Liver (tissue), 9 donors: Measurements from ENCODE around the gene ZDHHC18. TPM values are rescaled to one million over a fixed set of nuclear protein-coding genes. Genes with fewer than 3 reads are reported as not detected.
"Not testable (repeated sequence)": the region's sequence is repeated elsewhere in the genome, so short reads cannot be mapped to it uniquely, and the experiment has no call there.

Experiments
- DNase-seq: peaks from one replicate; pipeline ENCODE4 v3.0.0-alpha.2; 2017; ENCODE audit warnings: low spot score
- H3K27ac ChIP-seq, 2 donors: one replicate each; pipeline ENCODE4 v1.7.0; 2013; ENCODE audit warnings: inconsistent platforms in 2 of 2, low read length in 2 of 2, control low read depth in 1 of 2, low read depth in 1 of 2, mild to moderate bottlenecking in 1 of 2
- H3K27me3 ChIP-seq, 4 donors: one replicate each; pipeline versions ENCODE4 v1.6.1 to v1.7.0; 2013; ENCODE audit warnings: low read length in 3 of 4, inconsistent platforms in 1 of 4, mild to moderate bottlenecking in 1 of 4, moderate library complexity in 1 of 4; ENCODE audit not compliant: control insufficient read depth in 4 of 4, insufficient read depth in 4 of 4
- H3K36me3 ChIP-seq, 4 donors: one replicate each; pipeline versions ENCODE4 v1.6.1 to v1.7.0; 2013; ENCODE audit warnings: low read length in 3 of 4, mild to moderate bottlenecking in 3 of 4, low read depth in 1 of 4, moderate library complexity in 1 of 4; ENCODE audit not compliant: control insufficient read depth in 4 of 4, insufficient read depth in 3 of 4
- H3K4me1 ChIP-seq, 4 donors: one replicate each; pipeline versions ENCODE4 v1.6.1 to v1.7.0; 2013; ENCODE audit warnings: low read length in 3 of 4, mild to moderate bottlenecking in 3 of 4, moderate library complexity in 1 of 4; ENCODE audit not compliant: control insufficient read depth in 4 of 4, insufficient read depth in 4 of 4
- H3K4me3 ChIP-seq, 3 donors: one replicate each; pipeline versions ENCODE4 v1.6.1 to v1.7.0; 2013; ENCODE audit warnings: low read length in 3 of 3, control low read depth in 1 of 3, low read depth in 1 of 3, mild to moderate bottlenecking in 1 of 3
- H3K9ac ChIP-seq, 2 donors: one replicate each; pipeline ENCODE4 v1.7.0; 2013; ENCODE audit warnings: low read length in 2 of 2, mild to moderate bottlenecking in 2 of 2, moderate library complexity in 2 of 2, control low read depth in 1 of 2, low read depth in 1 of 2
- H3K9me3 ChIP-seq, 4 donors: one replicate each; pipeline versions ENCODE4 v1.6.1 to v1.7.0; 2013; ENCODE audit warnings: low read length in 3 of 4; ENCODE audit not compliant: control insufficient read depth in 4 of 4
- FOXA1 ChIP-seq: IDR thresholded peaks from 2 replicates; pipeline ENCODE4 v1.6.1; 2016; ENCODE audit warnings: antibody characterized with exemption
- GABPA ChIP-seq, 2 donors: IDR thresholded peaks in 1 of 2; conservative IDR thresholded peaks in 1 of 2; 2 replicates each; pipeline ENCODE4 v1.6.1; 2016; ENCODE audit warnings: antibody characterized with exemption in 2 of 2, mild to moderate bottlenecking in 1 of 2, moderate library complexity in 1 of 2
- HNF4A ChIP-seq, 2 donors: conservative IDR thresholded peaks; 2 replicates each; pipeline ENCODE4 v1.6.1; 2016; ENCODE audit warnings: antibody characterized with exemption in 2 of 2, mild to moderate bottlenecking in 2 of 2
- HNF4G ChIP-seq: IDR thresholded peaks from 2 replicates; pipeline ENCODE4 v1.6.1; 2016; ENCODE audit warnings: antibody characterized with exemption
- NR2F2 ChIP-seq: IDR thresholded peaks from 2 replicates; pipeline ENCODE4 v1.6.1; 2016; ENCODE audit warnings: antibody characterized with exemption
- RAD21 ChIP-seq, 2 donors: IDR thresholded peaks; 2 replicates each; pipeline ENCODE4 v1.6.1; 2016; ENCODE audit warnings: antibody characterized with exemption in 2 of 2, mild to moderate bottlenecking in 2 of 2
- RXRA ChIP-seq, 2 donors: IDR thresholded peaks; 2 replicates each; pipeline ENCODE4 v1.6.1; 2017 to 2018; ENCODE audit warnings: antibody characterized with exemption in 2 of 2, mild to moderate bottlenecking in 1 of 2
- TAF1 ChIP-seq: conservative IDR thresholded peaks from 2 replicates; pipeline ENCODE4 v1.6.1; 2016; ENCODE audit warnings: antibody characterized with exemption, mild to moderate bottlenecking
- YY1 ChIP-seq: IDR thresholded peaks from 2 replicates; pipeline ENCODE4 v1.6.1; 2016; ENCODE audit warnings: antibody characterized with exemption, mild to moderate bottlenecking
- WGBS: extraction: QIAGEN DNeasy Blood & Tissue Kit; methylation state at CpG from one replicate; pipeline ENCODE4 v1.1.7; 2013; 5-methylcytosine and 5-hydroxymethylcytosine counted together
- polyA plus RNA-seq, 2 donors: library from polyadenylated mRNA; stranded (reverse) in 1 of 2; unstranded in 1 of 2; fragments of 200-250 nt in 1 of 2; fragments of >200 nt in 1 of 2; fragmentation: Nextera tagmentation in 1 of 2; extraction: Ambion mirVana in 1 of 2; gene quantifications; one replicate each; pipeline versions ENCODE4 v1.2.1 to v1.2.3, GENCODE V29; 2013 to 2015
- total RNA-seq, 2 donors: library from RNA; depleted of rRNA; stranded (reverse); fragments of >200 nt; gene quantifications; one replicate each; pipeline ENCODE4 v1.2.3, GENCODE V29; 2014
- TF ChIP-seq, protein P1 (sequence below): IDR thresholded peaks from 2 replicates; pipeline ENCODE4 v1.6.1; 2016; ENCODE audit warnings: antibody characterized with exemption
- TF ChIP-seq, protein P2 (sequence below): fragments of 150-350 bp; IDR thresholded peaks from 2 replicates; pipeline ENCODE4 v1.5.1; 2017; ENCODE audit warnings: improper control_type of control experiment, low read depth, low read length; ENCODE audit not compliant: missing input control
- TF ChIP-seq, protein P3 (sequence below): IDR thresholded peaks from 2 replicates; pipeline ENCODE4 v1.6.1; 2016; ENCODE audit warnings: antibody characterized with exemption
- donor health status: healthy.
- donor health status: healthy.
- donor health status: healthy.
- donor health status: healthy.
- donor health status: healthy.

ZDHHC18 gene
- total and polyA plus RNA-seq, 4 donors, result 2.6 to 9.2 (median 7.9) TPM

DNA sequence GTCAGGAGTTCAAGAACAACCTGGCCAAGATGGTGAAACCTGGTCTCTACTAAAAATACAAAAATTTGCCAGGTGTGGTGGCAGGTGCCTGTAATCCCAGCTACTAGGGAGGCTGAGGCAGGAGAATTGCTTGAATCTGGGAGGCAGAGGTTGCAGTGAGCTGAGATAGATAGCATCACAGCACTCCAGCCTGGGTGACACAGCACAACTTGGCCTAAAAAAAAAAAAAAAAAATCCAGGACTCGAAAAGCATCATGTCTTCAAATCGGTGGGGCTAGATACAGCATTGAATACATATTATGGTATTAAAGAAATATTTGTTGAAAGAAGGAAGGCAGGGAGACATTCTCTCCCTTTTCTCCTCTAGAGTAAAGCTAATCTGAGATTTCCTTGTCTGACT is 46.6 kb downstream of the ZDHHC18 start:
- not testable (repeated sequence) for H3K36me3 ChIP-seq, DNase-seq, H3K4me3 ChIP-seq, H3K4me1 ChIP-seq, H3K27ac ChIP-seq, H3K9me3 ChIP-seq, H3K9ac ChIP-seq, H3K27me3 ChIP-seq
- WGBS, result 79% methylated on average over 2 of the region's 2 CpGs

DNA sequence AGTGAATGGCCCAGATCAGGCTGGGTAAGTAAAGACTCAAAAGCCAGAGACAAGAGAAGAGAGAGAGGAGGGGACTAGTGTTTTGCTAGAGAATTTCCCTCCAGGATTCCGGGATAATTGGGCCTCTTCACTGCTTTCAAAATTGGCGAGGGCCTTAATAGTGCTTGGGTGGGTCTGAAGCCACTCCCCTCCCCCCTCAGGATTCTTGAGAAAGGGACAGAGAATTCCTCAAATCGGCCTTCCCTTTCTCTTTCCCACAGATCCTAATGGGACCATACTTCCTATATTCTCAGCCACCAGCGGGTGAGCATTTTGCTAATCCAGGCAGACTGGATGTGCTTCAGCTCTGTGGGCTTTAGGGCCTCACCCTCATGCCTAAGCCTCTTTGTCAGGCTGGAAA is 48.4 kb downstream of the ZDHHC18 start:
- DNase-seq, result no peak
- no peak overlapping the region for H3K9ac ChIP-seq
- 82% methylated on average over 4 of the region's 4 CpGs for WGBS
- H3K4me3 ChIP-seq, result no peak overlapping the region
- H3K27me3 ChIP-seq, result no peaks in the 10 kb centered on the region
- TF ChIP-seq GABPA (IDR thresholded peaks at IDR 0.05 in 1 of 2, conservative IDR thresholded peaks at IDR 0.05 in 1 of 2) (no peak), RAD21 (IDR thresholded peaks at IDR 0.05) (no peak), NR2F2 (no peak), HNF4G (no peak), TAF1 (no peak), FOXA1 (no peak), HNF4A (conservative IDR thresholded peaks at IDR 0.05) (no peak)
- TF ChIP-seq, protein P1, sequence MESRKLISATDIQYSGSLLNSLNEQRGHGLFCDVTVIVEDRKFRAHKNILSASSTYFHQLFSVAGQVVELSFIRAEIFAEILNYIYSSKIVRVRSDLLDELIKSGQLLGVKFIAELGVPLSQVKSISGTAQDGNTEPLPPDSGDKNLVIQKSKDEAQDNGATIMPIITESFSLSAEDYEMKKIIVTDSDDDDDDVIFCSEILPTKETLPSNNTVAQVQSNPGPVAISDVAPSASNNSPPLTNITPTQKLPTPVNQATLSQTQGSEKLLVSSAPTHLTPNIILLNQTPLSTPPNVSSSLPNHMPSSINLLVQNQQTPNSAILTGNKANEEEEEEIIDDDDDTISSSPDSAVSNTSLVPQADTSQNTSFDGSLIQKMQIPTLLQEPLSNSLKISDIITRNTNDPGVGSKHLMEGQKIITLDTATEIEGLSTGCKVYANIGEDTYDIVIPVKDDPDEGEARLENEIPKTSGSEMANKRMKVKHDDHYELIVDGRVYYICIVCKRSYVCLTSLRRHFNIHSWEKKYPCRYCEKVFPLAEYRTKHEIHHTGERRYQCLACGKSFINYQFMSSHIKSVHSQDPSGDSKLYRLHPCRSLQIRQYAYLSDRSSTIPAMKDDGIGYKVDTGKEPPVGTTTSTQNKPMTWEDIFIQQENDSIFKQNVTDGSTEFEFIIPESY, result no peak
- TF ChIP-seq, protein P2, sequence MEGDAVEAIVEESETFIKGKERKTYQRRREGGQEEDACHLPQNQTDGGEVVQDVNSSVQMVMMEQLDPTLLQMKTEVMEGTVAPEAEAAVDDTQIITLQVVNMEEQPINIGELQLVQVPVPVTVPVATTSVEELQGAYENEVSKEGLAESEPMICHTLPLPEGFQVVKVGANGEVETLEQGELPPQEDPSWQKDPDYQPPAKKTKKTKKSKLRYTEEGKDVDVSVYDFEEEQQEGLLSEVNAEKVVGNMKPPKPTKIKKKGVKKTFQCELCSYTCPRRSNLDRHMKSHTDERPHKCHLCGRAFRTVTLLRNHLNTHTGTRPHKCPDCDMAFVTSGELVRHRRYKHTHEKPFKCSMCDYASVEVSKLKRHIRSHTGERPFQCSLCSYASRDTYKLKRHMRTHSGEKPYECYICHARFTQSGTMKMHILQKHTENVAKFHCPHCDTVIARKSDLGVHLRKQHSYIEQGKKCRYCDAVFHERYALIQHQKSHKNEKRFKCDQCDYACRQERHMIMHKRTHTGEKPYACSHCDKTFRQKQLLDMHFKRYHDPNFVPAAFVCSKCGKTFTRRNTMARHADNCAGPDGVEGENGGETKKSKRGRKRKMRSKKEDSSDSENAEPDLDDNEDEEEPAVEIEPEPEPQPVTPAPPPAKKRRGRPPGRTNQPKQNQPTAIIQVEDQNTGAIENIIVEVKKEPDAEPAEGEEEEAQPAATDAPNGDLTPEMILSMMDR, result no peak
- no peaks in the 10 kb centered on the region for H3K9me3 ChIP-seq
- no peak overlapping the region for H3K27ac ChIP-seq
- peaks cover 0 to 10% (median 7%) of the 10 kb centered on the region in 4 donors for H3K36me3 ChIP-seq
- peaks cover 0 to 9% (median 6%) of the 10 kb centered on the region in 4 donors for H3K4me1 ChIP-seq

DNA sequence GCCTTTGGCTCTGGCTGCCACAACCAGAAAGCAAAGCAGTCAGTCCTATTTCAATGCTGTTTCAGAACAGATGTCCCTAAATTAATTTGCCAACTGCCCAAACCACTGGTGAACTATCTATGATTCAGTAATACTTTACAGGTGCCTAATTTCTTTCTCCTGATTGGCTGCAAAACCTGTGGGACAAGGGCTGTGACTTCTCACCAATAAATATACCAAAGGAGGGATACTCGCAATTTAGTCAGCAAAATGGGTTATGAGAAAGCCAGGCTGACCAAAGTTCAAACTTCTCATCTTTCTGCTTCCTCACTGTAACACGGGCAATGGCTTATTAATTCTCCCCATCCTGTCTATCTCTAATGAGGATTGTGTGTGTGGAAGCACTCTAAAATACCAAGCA is 50.8 kb downstream of the ZDHHC18 start:
- Histone ChIP-seq H3K4me1 (peaks cover 0 to 9% (median 6%) of the 10 kb centered on the region in 4 donors), H3K27me3 (no peaks in the 10 kb centered on the region), H3K9ac (no peak overlapping the region), H3K9me3 (no peaks in the 10 kb centered on the region), H3K4me3 (no peak overlapping the region), H3K36me3 (peaks cover 6 to 24% (median 19%) of the 10 kb centered on the region in 4 donors), H3K27ac (peak overlapping the region; percentile 35 to 63)
- DNase-seq, result no peak
- 37% methylated on average over 2 of the region's 2 CpGs for WGBS
- TF ChIP-seq HNF4G, result no peak
- TF ChIP-seq YY1, result no peak
- TF ChIP-seq RXRA (IDR thresholded peaks at IDR 0.05), result no peak
- no peak for TF ChIP-seq RAD21 (IDR thresholded peaks at IDR 0.05)
- TF ChIP-seq, protein P2, result no peak
- TF ChIP-seq, protein P3, sequence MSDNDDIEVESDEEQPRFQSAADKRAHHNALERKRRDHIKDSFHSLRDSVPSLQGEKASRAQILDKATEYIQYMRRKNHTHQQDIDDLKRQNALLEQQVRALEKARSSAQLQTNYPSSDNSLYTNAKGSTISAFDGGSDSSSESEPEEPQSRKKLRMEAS, result no peak
- no peak for TF ChIP-seq HNF4A (conservative IDR thresholded peaks at IDR 0.05)
